ENCODE data around the gene MLLT3.

Gene MLLT3

GRCh38 chr9:20611691-20612287, 10.5 kb downstream of the MLLT3 start:
- peaks cover 82% of the 10 kb centered on the region for H3K79me2 ChIP-seq (ENCODE audit: low read length)
- no peaks in the 10 kb centered on the region; the same call in 1 of the 2 replicates for H4K20me1 ChIP-seq (ENCODE audit: insufficient read depth, low read length)
- no peak overlapping the region for H3K9ac ChIP-seq (ENCODE audit: low read length)
- no peak overlapping the region for H3K4me3 ChIP-seq (ENCODE audit: low read length)
- TF ChIP-seq EZH2phosphoT487 (IDR thresholded peaks at IDR 0.05; ENCODE audit: low read length) (no peak), CTCF (IDR thresholded peaks at IDR 0.05; ENCODE audit: low read length) (peak; percentile 23; the same call in 1 of the 2 replicates)
- H3K9me2 ChIP-seq (replicated peaks; ENCODE audit: insufficient read depth, low read length), result no peaks in the 10 kb centered on the region
- H3K36me3 ChIP-seq (replicated peaks; ENCODE audit: insufficient read depth, low read length), result no peaks in the 10 kb centered on the region
- H3F3A ChIP-seq (ENCODE audit: insufficient read depth, low read length), result no peaks in the 10 kb centered on the region
- DNase-seq, result no peak
- no peak overlapping the region for H3K4me2 ChIP-seq (ENCODE audit: low read depth, low read length)
- H3K9me3 ChIP-seq (replicated peaks; ENCODE audit: insufficient read depth, low read length), result no peaks in the 10 kb centered on the region
- H3K4me1 ChIP-seq (ENCODE audit: low read length), result no peaks in the 10 kb centered on the region
- no peak overlapping the region for H2AFZ ChIP-seq (ENCODE audit: low read length)
- no peak overlapping the region for H3K27ac ChIP-seq (ENCODE audit: low read length)
- H3K27me3 ChIP-seq (replicated peaks; ENCODE audit: insufficient read depth, low read length), result no peaks in the 10 kb centered on the region

GRCh38 chr9:20610591-20610990, 11.7 kb downstream of the MLLT3 start:
- no peaks in the 10 kb centered on the region for H3K36me3 ChIP-seq (replicated peaks; ENCODE audit: insufficient read depth, low read length)
- TF ChIP-seq CTCF (IDR thresholded peaks at IDR 0.05; ENCODE audit: low read length) (no peak), EZH2phosphoT487 (IDR thresholded peaks at IDR 0.05; ENCODE audit: low read length) (no peak), EZH2 (optimal IDR thresholded peaks at IDR 0.05; ENCODE audit: low read depth, low read length) (no peak)
- H3K4me2 ChIP-seq (ENCODE audit: low read depth, low read length), result no peak overlapping the region
- no peak for DNase-seq
- no peak overlapping the region for H3K9ac ChIP-seq (ENCODE audit: low read length)
- H3K4me1 ChIP-seq (ENCODE audit: low read length), result no peaks in the 10 kb centered on the region
- H3K27me3 ChIP-seq (replicated peaks; ENCODE audit: insufficient read depth, low read length), result no peaks in the 10 kb centered on the region
- no peaks in the 10 kb centered on the region for H3K9me2 ChIP-seq (replicated peaks; ENCODE audit: insufficient read depth, low read length)
- peaks cover 88% of the 10 kb centered on the region for H3K79me2 ChIP-seq (ENCODE audit: low read length)
- no peak overlapping the region for H2AFZ ChIP-seq (ENCODE audit: low read length)
- no peak overlapping the region for H3K4me3 ChIP-seq (ENCODE audit: low read length)
- H3K9me3 ChIP-seq (replicated peaks; ENCODE audit: insufficient read depth, low read length), result no peaks in the 10 kb centered on the region
- no peaks in the 10 kb centered on the region; the same call in 1 of the 2 replicates for H4K20me1 ChIP-seq (ENCODE audit: insufficient read depth, low read length)
- no peak overlapping the region for H3K27ac ChIP-seq (ENCODE audit: low read length)
- no peaks in the 10 kb centered on the region for H3F3A ChIP-seq (ENCODE audit: insufficient read depth, low read length)

GRCh38 chr9:20608582-20608981, 13.7 kb downstream of the MLLT3 start:
- TF ChIP-seq EZH2phosphoT487 (IDR thresholded peaks at IDR 0.05; ENCODE audit: low read length), result no peak
- no peak for TF ChIP-seq EZH2 (optimal IDR thresholded peaks at IDR 0.05; ENCODE audit: low read depth, low read length)
- TF ChIP-seq CTCF (IDR thresholded peaks at IDR 0.05; ENCODE audit: low read length), result no peak
- Histone ChIP-seq H3K79me2 (ENCODE audit: low read length) (peaks cover 95% of the 10 kb centered on the region), H3F3A (ENCODE audit: insufficient read depth, low read length) (no peaks in the 10 kb centered on the region), H3K4me3 (ENCODE audit: low read length) (no peak overlapping the region), H3K4me1 (ENCODE audit: low read length) (0 out of 2 replicates have a peak, but pooled peaks cover 5% of the 10 kb centered on the region), H3K9ac (ENCODE audit: low read length) (no peak overlapping the region), H3K27ac (ENCODE audit: low read length) (no peak overlapping the region), H3K27me3 (replicated peaks; ENCODE audit: insufficient read depth, low read length) (no peaks in the 10 kb centered on the region), H3K4me2 (ENCODE audit: low read depth, low read length) (no peak overlapping the region), H3K9me3 (replicated peaks; ENCODE audit: insufficient read depth, low read length) (no peaks in the 10 kb centered on the region), H4K20me1 (ENCODE audit: insufficient read depth, low read length) (no peaks in the 10 kb centered on the region; the same call in 1 of the 2 replicates), H3K36me3 (replicated peaks; ENCODE audit: insufficient read depth, low read length) (no peaks in the 10 kb centered on the region), H3K9me2 (replicated peaks; ENCODE audit: insufficient read depth, low read length) (no peaks in the 10 kb centered on the region), H2AFZ (ENCODE audit: low read length) (no peak overlapping the region)
- no peak for DNase-seq

Data from MM.1S (cell line).